ENCODE measurements around the gene DNAH6. TPM values are rescaled to one million over a fixed set of nuclear protein-coding genes. Genes with fewer than 3 reads are reported as not detected.

DNAH6 gene
- total and polyA plus RNA-seq, 2 of the 13 experiments (the other 11 are each of a cell fraction or from before 2014, with no cell fraction given) = 0.01 TPM; not detected in 1

DNA sequence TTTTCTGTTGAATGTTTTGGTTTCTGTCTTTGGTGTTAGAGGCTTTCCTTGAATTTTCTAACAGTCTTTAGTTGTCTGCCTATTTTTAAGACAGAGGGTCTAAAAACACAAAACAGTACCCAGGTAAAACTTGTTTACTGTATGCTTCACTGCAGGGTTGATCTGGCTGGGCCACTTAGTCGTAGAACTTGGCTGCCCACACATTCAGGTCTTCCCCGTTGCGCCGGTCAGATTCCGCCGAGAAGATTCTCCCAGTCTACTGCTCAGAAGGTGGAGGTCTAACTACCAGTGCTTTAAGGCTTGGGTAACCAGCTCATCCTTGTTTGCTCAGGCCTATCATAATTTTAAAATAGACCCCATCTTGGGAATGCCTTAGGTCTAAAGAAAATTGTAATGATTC, 24.6 kb upstream of the DNAH6 start:
- no TSS peak for BruUV-seq (replicated peaks)
- in situ Hi-C loops (cut with HindIII; ENCODE audit: extremely low pct_ligation_motif_present, low pct_unique_long_range_greater_than_20kb) (no loop called here), intact Hi-C loops (cut with micrococcal nuclease; ENCODE audit: unreplicated experiment) (no loop called here)
- POLR2A ChIA-PET = no interaction called here
- CTCF ChIA-PET (ENCODE audit: low intra/inter-chr PET ratio, low total read pairs) = no interaction called here
- Histone ChIP-seq H3K27ac (ENCODE audit: extremely low read length, insufficient read depth, low read length) (no peak overlapping the region), H3K9ac (ENCODE audit: insufficient read depth, low read depth, low read length) (no peak overlapping the region), H2AFZ (ENCODE audit: low read length) (no peak overlapping the region), H3K27me3 (ENCODE audit: control insufficient read depth in 1 of 2, insufficient read depth in 2 of 2, low read length in 2 of 2) (no peaks in the 10 kb centered on the region), H4K20me1 (ENCODE audit: insufficient read depth, low read length) (no peaks in the 10 kb centered on the region), H3K9me3 (ENCODE audit: low read length) (no peaks in the 10 kb centered on the region), H3K4me1 (ENCODE audit: insufficient read depth, low read length) (peaks cover 15% of the 10 kb centered on the region), H3K36me3 (replicated peaks in 1 of 2; ENCODE audit: control insufficient read depth in 1 of 2, insufficient read depth in 2 of 2, low read length in 2 of 2) (no peaks in the 10 kb centered on the region), H3K4me3 (replicated peaks in 1 of 3; ENCODE audit: insufficient read depth in 1 of 3, low read depth in 2 of 3, low read length in 3 of 3) (no peak overlapping the region), H3K4me2 (ENCODE audit: low read depth, low read length) (no peak overlapping the region), H3K79me2 (ENCODE audit: insufficient read depth, low read length) (no peaks in the 10 kb centered on the region)
- ATAC-seq (no peak), DNase-seq (ENCODE audit: low spot score) (no peak), FAIRE-seq (no peak)
- TF ChIP-seq ATF7 (IDR thresholded peaks at IDR 0.05) (no peak), ATF7 (CRISPR knock-in tag; IDR thresholded peaks at IDR 0.05) (no peak), ZNF570 (CRISPR knock-in tag; IDR thresholded peaks at IDR 0.05; ENCODE audit: borderline replicate concordance) (no peak), ZNF510 (CRISPR knock-in tag; IDR thresholded peaks at IDR 0.05; ENCODE audit: low read depth) (no peak), SP140L (CRISPR knock-in tag; IDR thresholded peaks at IDR 0.05; ENCODE audit: borderline replicate concordance) (no peak), ZSCAN31 (CRISPR knock-in tag; IDR thresholded peaks at IDR 0.05; ENCODE audit: low read depth) (no peak), ZNF557 (CRISPR knock-in tag; IDR thresholded peaks at IDR 0.05) (no peak), SMARCC2 (IDR thresholded peaks at IDR 0.05) (no peak), FLYWCH1 (CRISPR knock-in tag; IDR thresholded peaks at IDR 0.05) (no peak), JDP2 (CRISPR knock-in tag; IDR thresholded peaks at IDR 0.05; ENCODE audit: borderline replicate concordance) (no peak), ZFP90 (CRISPR knock-in tag; IDR thresholded peaks at IDR 0.05; ENCODE audit: borderline replicate concordance) (no peak), ZNF10 (CRISPR knock-in tag; IDR thresholded peaks at IDR 0.05; ENCODE audit: borderline replicate concordance, low read depth) (no peak), ZC3H4 (CRISPR knock-in tag; IDR thresholded peaks at IDR 0.05; ENCODE audit: borderline replicate concordance) (no peak)
- TF ChIP-seq, protein P1, sequence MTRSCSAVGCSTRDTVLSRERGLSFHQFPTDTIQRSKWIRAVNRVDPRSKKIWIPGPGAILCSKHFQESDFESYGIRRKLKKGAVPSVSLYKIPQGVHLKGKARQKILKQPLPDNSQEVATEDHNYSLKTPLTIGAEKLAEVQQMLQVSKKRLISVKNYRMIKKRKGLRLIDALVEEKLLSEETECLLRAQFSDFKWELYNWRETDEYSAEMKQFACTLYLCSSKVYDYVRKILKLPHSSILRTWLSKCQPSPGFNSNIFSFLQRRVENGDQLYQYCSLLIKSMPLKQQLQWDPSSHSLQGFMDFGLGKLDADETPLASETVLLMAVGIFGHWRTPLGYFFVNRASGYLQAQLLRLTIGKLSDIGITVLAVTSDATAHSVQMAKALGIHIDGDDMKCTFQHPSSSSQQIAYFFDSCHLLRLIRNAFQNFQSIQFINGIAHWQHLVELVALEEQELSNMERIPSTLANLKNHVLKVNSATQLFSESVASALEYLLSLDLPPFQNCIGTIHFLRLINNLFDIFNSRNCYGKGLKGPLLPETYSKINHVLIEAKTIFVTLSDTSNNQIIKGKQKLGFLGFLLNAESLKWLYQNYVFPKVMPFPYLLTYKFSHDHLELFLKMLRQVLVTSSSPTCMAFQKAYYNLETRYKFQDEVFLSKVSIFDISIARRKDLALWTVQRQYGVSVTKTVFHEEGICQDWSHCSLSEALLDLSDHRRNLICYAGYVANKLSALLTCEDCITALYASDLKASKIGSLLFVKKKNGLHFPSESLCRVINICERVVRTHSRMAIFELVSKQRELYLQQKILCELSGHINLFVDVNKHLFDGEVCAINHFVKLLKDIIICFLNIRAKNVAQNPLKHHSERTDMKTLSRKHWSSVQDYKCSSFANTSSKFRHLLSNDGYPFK (CRISPR knock-in tag; IDR thresholded peaks at IDR 0.05; ENCODE audit: borderline replicate concordance) = no peak
- TF ChIP-seq, protein P2, sequence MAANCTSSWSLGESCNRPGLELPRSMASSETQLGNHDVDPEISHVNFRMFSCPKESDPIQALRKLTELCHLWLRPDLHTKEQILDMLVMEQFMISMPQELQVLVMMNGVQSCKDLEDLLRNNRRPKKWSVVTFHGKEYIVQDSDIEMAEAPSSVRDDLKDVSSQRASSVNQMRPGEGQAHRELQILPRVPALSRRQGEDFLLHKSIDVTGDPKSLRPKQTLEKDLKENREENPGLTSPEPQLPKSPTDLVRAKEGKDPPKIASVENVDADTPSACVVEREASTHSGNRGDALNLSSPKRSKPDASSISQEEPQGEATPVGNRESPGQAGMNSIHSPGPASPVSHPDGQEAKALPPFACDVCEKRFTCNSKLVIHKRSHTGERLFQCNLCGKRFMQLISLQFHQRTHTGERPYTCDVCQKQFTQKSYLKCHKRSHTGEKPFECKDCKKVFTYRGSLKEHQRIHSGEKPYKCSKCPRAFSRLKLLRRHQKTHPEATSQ (CRISPR knock-in tag; IDR thresholded peaks at IDR 0.05; ENCODE audit: borderline replicate concordance) = no peak
- 80% methylated on average over 6 of the region's 6 CpGs for WGBS (ENCODE audit: low lambda C conversion rate)
